NCI-H748 treated with DMSO at 0.1 percent for 48 hours (cell line): ENCODE measurements around the gene TXNRD1.
"Not testable (repeated sequence)": the region's sequence is repeated elsewhere in the genome, so short reads cannot be mapped to it uniquely, and the experiment has no call there.

Source experiments
- DNase-seq: peaks from one replicate; lab custom pipeline; 2025; lab: John Stamatoyannopoulos, UW

The TXNRD1 gene

DNA sequence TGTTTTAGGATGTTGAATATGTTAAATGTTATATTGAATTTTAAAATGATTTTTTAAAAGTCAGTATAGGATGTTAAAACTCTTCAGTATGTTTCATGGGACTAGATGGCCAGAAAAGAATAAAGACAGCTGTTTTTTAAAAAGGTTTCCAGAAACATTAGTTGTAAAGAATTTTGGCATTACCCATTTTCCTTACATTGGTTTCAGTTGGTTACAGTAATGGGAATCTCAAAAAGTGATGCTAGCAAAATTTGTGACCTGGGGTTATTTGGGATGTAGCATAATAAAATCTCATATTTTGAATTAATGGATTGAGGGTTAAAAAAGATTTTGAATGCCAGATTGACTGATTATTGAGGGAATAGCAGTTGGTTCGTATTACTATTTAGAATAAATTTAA, 113.2 kb downstream of the TXNRD1 start:
- DNase-seq, result no peak

DNA sequence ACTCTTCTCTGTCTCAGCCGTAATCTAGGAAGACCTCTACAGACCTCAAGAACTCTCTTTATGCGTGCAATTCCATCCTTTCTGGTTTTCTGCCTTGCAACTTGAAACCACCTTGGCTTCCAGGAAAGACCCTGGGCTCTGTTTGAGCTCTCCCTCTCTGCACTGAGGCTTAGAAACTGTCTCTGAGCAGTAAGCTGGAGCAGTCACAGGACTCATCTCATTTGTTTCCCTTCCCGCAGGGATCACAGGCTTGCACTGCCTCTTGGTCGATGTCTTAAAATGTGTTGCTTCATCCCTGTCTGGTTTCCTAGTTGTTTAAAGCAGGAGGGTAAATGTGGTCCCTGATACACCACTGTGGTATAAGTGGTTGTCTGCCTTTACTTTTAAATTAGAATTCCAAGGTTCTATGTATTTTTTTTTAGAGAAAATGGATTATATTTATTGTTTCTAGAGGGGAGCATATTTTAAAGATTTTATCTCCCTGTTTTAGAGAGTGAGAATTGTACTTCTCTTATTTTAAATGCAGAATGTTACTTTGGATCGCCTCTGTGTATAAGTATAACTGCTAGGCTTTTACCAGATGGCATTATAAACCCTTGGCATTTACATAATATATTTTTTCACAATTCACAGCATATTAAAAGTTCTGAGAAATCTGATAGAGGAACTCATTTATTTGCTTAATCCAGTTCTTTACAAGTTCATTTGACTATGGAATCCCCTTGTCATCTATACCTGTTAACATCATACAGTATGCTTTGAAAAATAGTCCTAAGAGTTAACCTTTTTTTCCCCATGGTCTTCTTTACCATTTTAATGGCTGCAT, 114.3 kb downstream of the TXNRD1 start:
- no peak for DNase-seq

GRCh38 chr12:104331376-104331775, 115.8 kb downstream of the TXNRD1 start:
- no peak for DNase-seq

GRCh38 chr12:104332273-104332672, 116.7 kb downstream of the TXNRD1 start:
- not testable (repeated sequence) for DNase-seq

GRCh38 chr12:104333692-104334255, 118.2 kb downstream of the TXNRD1 start:
- DNase-seq, result no peak

- DNase-seq, result no peak
These were observed 119.0 kb downstream of the TXNRD1 start for GRCh38 chr12:104334581-104334980.

GRCh38 chr12:104336115-104336514, 120.5 kb downstream of the TXNRD1 start:
- no peak for DNase-seq

DNA sequence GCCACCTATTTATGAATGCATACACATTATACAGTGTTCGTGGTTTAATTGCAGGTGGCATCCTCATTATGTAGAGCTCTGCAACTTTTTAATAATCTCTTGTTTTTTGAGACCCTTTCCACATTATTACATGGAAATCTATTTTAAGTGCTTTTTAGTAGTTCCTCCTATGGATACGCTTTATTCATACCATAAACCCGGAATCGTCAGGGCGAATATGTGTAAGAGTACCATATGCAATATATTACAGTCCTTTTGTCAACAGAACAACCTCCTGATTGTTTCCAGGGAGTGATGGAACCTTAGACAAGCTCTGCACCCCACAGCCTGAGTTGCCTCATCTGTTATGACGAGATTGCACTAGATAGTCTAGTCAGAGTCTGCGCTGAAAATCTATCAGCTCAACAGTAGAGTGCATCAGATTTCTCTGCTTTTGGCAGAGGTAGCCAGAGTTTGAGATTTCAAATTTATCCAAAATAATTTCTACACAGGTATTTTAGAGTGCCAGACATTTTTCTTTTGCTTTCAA, 121.5 kb downstream of the TXNRD1 start:
- no peak for DNase-seq

GRCh38 chr12:104339663-104340062, 124.1 kb downstream of the TXNRD1 start:
- DNase-seq, result no peak

GRCh38 chr12:104340177-104340576, 124.6 kb downstream of the TXNRD1 start:
- DNase-seq, result no peak

DNA sequence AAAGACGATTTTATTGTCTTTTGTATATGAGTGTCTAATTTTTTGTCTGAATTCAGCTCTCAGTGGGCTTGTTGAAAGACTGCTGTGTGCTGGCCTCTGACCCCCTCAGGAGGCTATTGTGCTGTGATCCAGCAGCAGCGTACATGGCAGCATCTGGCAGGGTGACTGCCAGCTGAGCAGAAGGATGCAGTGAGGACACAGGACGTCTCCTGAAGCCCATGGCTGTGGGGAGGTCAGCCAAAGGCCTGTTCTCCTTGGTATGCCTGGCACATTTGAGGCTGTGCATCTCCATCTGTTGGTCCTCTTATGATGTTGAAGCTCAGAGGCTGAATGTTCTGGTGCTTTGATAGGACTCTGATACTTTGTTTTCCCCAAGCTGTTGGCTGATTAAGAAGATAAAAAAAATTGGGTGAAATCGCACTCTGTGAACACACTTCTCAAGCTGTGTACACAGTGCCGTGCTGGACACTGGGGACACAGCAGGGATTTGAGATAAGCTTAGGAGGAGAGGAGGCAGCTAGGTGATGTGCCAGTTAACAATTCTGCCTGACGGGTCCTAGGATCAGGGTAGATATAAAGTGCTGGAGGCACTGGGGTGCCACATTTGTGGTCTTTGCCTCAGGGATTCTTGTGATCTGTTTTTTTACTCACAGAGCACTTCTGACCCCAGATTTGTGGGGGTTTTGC, 125.5 kb downstream of the TXNRD1 start:
- DNase-seq, result no peak

DNA sequence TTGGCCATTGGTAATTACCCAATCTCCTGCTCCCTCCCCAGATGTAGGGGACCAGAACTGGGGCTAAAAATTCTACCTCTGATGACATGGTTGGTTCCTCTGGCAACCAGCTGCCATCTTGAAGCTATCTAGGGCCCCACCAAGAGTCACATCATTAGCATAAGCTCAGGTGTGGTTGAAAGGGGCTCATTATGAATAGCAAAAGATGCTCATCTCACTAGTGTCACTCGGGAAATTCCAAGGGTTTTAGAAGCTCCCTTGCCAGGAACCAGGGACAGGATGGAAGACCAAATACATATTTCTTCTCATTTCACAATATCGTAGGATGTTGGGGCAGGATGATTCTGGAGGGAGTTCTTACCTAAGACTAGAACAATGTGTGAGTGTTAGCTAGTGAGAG, 126.6 kb downstream of the TXNRD1 start:
- DNase-seq, result no peak

DNA sequence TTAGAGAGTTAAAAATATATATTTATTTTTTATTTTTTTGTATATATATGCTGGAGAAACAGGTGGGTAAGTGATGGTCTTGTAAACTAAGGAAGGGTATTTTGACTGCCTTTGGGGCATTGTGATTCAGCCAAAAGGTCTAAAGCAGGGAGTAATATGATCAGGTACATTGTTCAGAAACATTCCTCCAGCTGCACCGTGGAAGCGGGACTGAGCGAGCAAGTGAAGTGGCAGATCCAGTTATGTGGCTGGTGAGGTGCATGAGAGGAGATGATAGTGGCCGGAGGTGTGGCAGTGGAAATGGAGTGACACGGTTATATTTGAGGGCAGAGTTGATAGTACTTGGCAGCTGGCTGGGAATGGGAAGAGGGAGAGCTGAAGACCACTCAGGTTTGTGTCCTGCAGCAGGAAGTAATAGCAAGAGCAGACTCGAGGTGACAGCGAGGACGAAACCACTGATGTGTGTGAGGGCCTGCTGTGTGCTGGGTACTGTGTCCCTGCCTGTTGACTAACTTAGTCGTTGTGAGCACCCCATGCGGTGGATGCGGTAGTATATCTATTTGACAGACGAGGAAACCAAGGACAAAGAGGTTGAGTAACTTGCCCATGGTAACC, 127.2 kb downstream of the TXNRD1 start:
- no peak for DNase-seq

- no peak for DNase-seq
These were observed 129.1 kb downstream of the TXNRD1 start for GRCh38 chr12:104344682-104345081.

- DNase-seq, result no peak
These were observed 129.9 kb downstream of the TXNRD1 start for GRCh38 chr12:104345234-104346066.

- DNase-seq, result no peak
These were observed 131.9 kb downstream of the TXNRD1 start for GRCh38 chr12:104347374-104348075.

DNA sequence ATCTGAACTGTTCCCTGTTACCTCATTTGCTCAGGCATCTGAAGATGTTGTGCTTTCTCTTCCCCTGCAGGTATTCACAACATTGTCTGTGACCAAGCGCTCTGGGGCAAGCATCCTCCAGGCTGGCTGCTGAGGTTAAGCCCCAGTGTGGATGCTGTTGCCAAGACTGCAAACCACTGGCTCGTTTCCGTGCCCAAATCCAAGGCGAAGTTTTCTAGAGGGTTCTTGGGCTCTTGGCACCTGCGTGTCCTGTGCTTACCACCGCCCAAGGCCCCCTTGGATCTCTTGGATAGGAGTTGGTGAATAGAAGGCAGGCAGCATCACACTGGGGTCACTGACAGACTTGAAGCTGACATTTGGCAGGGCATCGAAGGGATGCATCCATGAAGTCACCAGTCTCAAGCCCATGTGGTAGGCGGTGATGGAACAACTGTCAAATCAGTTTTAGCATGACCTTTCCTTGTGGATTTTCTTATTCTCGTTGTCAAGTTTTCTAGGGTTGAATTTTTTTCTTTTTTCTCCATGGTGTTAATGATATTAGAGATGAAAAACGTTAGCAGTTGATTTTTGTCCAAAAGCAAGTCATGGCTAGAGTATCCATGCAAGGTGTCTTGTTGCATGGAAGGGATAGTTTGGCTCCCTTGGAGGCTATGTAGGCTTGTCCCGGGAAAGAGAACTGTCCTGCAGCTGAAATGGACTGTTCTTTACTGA, 132.9 kb downstream of the TXNRD1 start:
- DNase-seq, result no peak

- no peak for DNase-seq
These were observed 133.5 kb downstream of the TXNRD1 start for GRCh38 chr12:104348994-104349494.

GRCh38 chr12:104350211-104351056, 134.9 kb downstream of the TXNRD1 start:
- no peak for DNase-seq
